Measurements from ENCODE around the gene MARVELD1.

GRCh38 chr10:97683556-97684367, 29.8 kb upstream of the MARVELD1 start:
- TF ChIP-seq POLR2A (IDR thresholded peaks at IDR 0.05), result no peak
- TF ChIP-seq CTCF (IDR thresholded peaks at IDR 0.05), result peak in 1 of 7 experiments; percentile 4

Measured in body of pancreas (tissue), 4 donors.